ENCODE results near the gene UROC1. TPM values are rescaled to one million over a fixed set of nuclear protein-coding genes. Genes with fewer than 3 reads are reported as not detected.

The UROC1 gene
- total RNA-seq, 1 experiment from 2014 or later: not detected

GRCh38 chr3:126448893-126449180 lies 68.7 kb downstream of the UROC1 start:
- TF ChIP-seq EZH2 (IDR thresholded peaks at IDR 0.05; ENCODE audit: borderline replicate concordance, low read depth, low read length, poor library complexity, severe bottlenecking): no peak
- TF ChIP-seq, protein P1, sequence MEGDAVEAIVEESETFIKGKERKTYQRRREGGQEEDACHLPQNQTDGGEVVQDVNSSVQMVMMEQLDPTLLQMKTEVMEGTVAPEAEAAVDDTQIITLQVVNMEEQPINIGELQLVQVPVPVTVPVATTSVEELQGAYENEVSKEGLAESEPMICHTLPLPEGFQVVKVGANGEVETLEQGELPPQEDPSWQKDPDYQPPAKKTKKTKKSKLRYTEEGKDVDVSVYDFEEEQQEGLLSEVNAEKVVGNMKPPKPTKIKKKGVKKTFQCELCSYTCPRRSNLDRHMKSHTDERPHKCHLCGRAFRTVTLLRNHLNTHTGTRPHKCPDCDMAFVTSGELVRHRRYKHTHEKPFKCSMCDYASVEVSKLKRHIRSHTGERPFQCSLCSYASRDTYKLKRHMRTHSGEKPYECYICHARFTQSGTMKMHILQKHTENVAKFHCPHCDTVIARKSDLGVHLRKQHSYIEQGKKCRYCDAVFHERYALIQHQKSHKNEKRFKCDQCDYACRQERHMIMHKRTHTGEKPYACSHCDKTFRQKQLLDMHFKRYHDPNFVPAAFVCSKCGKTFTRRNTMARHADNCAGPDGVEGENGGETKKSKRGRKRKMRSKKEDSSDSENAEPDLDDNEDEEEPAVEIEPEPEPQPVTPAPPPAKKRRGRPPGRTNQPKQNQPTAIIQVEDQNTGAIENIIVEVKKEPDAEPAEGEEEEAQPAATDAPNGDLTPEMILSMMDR (conservative IDR thresholded peaks at IDR 0.05; ENCODE audit: low read depth, low read length): no peak
- Histone ChIP-seq H3K36me3 (ENCODE audit: insufficient read depth, low read length, poor library complexity, severe bottlenecking) (peaks cover 40% of the 10 kb centered on the region), H3K4me3 (ENCODE audit: low read depth, low read length, poor library complexity, severe bottlenecking) (no peak overlapping the region), H3K27me3 (replicated peaks; ENCODE audit: insufficient read depth, low read depth, low read length, poor library complexity) (no peaks in the 10 kb centered on the region), H3K27ac (ENCODE audit: low read depth, low read length, poor library complexity, severe bottlenecking) (no peak overlapping the region), H3K9me3 (ENCODE audit: low read depth, low read length, poor library complexity, severe bottlenecking) (no peaks in the 10 kb centered on the region), H3K4me1 (ENCODE audit: insufficient read depth, low read length, poor library complexity, severe bottlenecking) (no peaks in the 10 kb centered on the region)
- intact Hi-C loops (cut with micrococcal nuclease; ENCODE audit: unreplicated experiment): no loop called here
- no peak for DNase-seq (ENCODE audit: low spot score)
- POLR2A ChIA-PET (ENCODE audit: low non-redundant PET): no interaction called here
- CTCF ChIA-PET: no interaction called here
- no TSS peak for BruUV-seq (replicated peaks)

- no peak overlapping the region for H3K27ac ChIP-seq (ENCODE audit: low read depth, low read length, poor library complexity, severe bottlenecking)
- ChIA-PET CTCF (no interaction called here), POLR2A (ENCODE audit: low non-redundant PET) (no interaction called here)
- BruUV-seq (replicated peaks): no TSS peak
- intact Hi-C loops (cut with micrococcal nuclease; ENCODE audit: unreplicated experiment): no loop called here
- TF ChIP-seq, protein P1 (conservative IDR thresholded peaks at IDR 0.05; ENCODE audit: low read depth, low read length): no peak
- no peak for TF ChIP-seq EZH2 (IDR thresholded peaks at IDR 0.05; ENCODE audit: borderline replicate concordance, low read depth, low read length, poor library complexity, severe bottlenecking)
- no peak overlapping the region for H3K4me3 ChIP-seq (ENCODE audit: low read depth, low read length, poor library complexity, severe bottlenecking)
- H3K36me3 ChIP-seq (ENCODE audit: insufficient read depth, low read length, poor library complexity, severe bottlenecking): peaks cover 40% of the 10 kb centered on the region
- no peak for DNase-seq (ENCODE audit: low spot score)
- H3K27me3 ChIP-seq (replicated peaks; ENCODE audit: insufficient read depth, low read depth, low read length, poor library complexity): no peaks in the 10 kb centered on the region
- no peaks in the 10 kb centered on the region for H3K9me3 ChIP-seq (ENCODE audit: low read depth, low read length, poor library complexity, severe bottlenecking)
- H3K4me1 ChIP-seq (ENCODE audit: insufficient read depth, low read length, poor library complexity, severe bottlenecking): no peaks in the 10 kb centered on the region
Measured at GRCh38 chr3:126448136-126448892, 69.3 kb downstream of the UROC1 start.

DNA sequence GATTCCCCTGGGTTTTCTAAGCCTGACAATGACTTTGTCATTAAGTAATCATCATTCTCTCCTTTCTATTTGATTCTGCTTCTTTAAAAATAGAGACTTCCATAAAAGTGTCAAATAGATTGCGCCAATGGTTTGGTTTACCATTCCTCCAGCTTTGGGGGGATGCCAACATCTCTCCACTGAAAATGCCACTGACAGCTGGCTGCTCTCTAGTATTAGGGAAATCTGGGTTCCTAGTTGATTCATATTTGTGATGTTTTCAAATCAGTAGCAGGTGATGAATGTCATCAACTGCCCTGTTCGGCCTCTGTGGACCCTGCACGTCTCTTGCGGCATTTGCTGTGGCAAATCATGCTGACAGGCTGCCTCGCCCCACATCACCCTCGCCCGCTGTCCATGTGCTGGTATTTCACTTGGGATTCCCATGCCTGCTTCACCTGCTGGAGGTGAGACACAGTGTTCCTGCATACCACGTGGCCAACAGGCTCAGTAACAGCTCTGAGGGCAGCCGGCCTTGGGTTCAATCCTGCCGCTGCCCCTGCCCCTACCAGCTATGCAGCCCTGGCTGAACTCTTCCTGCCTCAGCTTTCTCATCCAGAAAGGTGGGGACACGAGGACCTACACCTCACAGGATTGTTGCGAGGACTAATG lies 70.0 kb downstream of the UROC1 start:
- Histone ChIP-seq H3K4me3 (ENCODE audit: low read depth, low read length, poor library complexity, severe bottlenecking) (no peak overlapping the region), H3K9me3 (ENCODE audit: low read depth, low read length, poor library complexity, severe bottlenecking) (no peaks in the 10 kb centered on the region), H3K36me3 (ENCODE audit: insufficient read depth, low read length, poor library complexity, severe bottlenecking) (peaks cover 37% of the 10 kb centered on the region), H3K27ac (ENCODE audit: low read depth, low read length, poor library complexity, severe bottlenecking) (no peak overlapping the region), H3K27me3 (replicated peaks; ENCODE audit: insufficient read depth, low read depth, low read length, poor library complexity) (no peaks in the 10 kb centered on the region), H3K4me1 (ENCODE audit: insufficient read depth, low read length, poor library complexity, severe bottlenecking) (no peaks in the 10 kb centered on the region)
- CTCF ChIA-PET: no interaction called here
- TF ChIP-seq EZH2 (IDR thresholded peaks at IDR 0.05; ENCODE audit: borderline replicate concordance, low read depth, low read length, poor library complexity, severe bottlenecking): no peak
- TF ChIP-seq, protein P1 (conservative IDR thresholded peaks at IDR 0.05; ENCODE audit: low read depth, low read length): no peak
- POLR2A ChIA-PET (ENCODE audit: low non-redundant PET): no interaction called here
- no TSS peak for BruUV-seq (replicated peaks)
- DNase-seq (ENCODE audit: low spot score): no peak
- intact Hi-C loops (cut with micrococcal nuclease; ENCODE audit: unreplicated experiment): no loop called here
